Caco-2 (cell line): ENCODE measurements around the gene ARRDC2. TPM values are rescaled to one million over a fixed set of nuclear protein-coding genes. Genes with fewer than 3 reads are reported as not detected.
A peak's percentile ranks its signal among the peaks of the same experiment; 100 is the strongest.

Experiments used
- BruUV-seq: library from RNA; stranded (reverse); fragments of 400-500 nt; replicated peaks from 2 replicates; lab custom pipeline; 2021; lab: Mats Ljungman, UMichigan
- CTCF ChIA-PET: fragments of 300-600 bp; sonication (Branson Sonifier 250); formaldehyde crosslinking; loops from one replicate; lab custom pipeline; 2022; ENCODE audit warnings: antibody characterized with exemption; lab: Charles Lee
- POLR2A ChIA-PET: fragments of 300-600 bp; sonication (Branson Sonifier 250); formaldehyde crosslinking; loops from one replicate; lab custom pipeline; 2022; ENCODE audit warnings: antibody characterized with exemption; lab: Charles Lee
- DNase-seq, 2 experiments: peaks; one replicate each; pipeline versions ENCODE4 v3.0.0 to v3.0.0-alpha.2; 2020 to 2022
- H3K27me3 ChIP-seq: replicated peaks from 2 replicates; pipeline ENCODE4 v1.6.0; 2011; ENCODE audit warnings: low read length; ENCODE audit not compliant: control insufficient read depth, insufficient read depth
- H3K36me3 ChIP-seq: 2 replicates; pipeline ENCODE4 v1.5.1; 2011; ENCODE audit warnings: low read length; ENCODE audit not compliant: control insufficient read depth, insufficient read depth
- H3K4me1 ChIP-seq: fragments of 250-450 bp; sonication (Bioruptor Pico); 2 replicates; pipeline ENCODE4 v1.5.1; 2020; ENCODE audit warnings: mild to moderate bottlenecking
- H3K4me3 ChIP-seq: 2 replicates; pipeline ENCODE4 v1.5.1; 2011; ENCODE audit warnings: low read depth, mild to moderate bottlenecking, control low read depth, low read length
- H3K9me3 ChIP-seq: fragments of 250-450 bp; sonication (Bioruptor Pico); 2 replicates; pipeline ENCODE4 v1.5.1; 2020; ENCODE audit warnings: mild to moderate bottlenecking, moderate library complexity
- H3K27ac Mint-ChIP-seq: one replicate; pipeline ENCODE4 v1.8.0; 2022; ENCODE audit warnings: mixed read lengths; ENCODE audit not compliant: unreplicated experiment
- H3K27me3 Mint-ChIP-seq: one replicate; pipeline ENCODE4 v1.8.0; 2022; ENCODE audit warnings: mixed read lengths; ENCODE audit not compliant: insufficient read depth, unreplicated experiment
- H3K36me3 Mint-ChIP-seq: one replicate; pipeline ENCODE4 v1.8.0; 2022; ENCODE audit warnings: mild to moderate bottlenecking, mixed read lengths; ENCODE audit not compliant: insufficient read depth, unreplicated experiment
- H3K4me1 Mint-ChIP-seq: one replicate; pipeline ENCODE4 v1.8.0; 2022; ENCODE audit warnings: low read depth, mixed read lengths; ENCODE audit not compliant: unreplicated experiment
- H3K4me3 Mint-ChIP-seq: one replicate; pipeline ENCODE4 v1.8.0; 2022; ENCODE audit warnings: mild to moderate bottlenecking, moderate library complexity, mixed read lengths; ENCODE audit not compliant: unreplicated experiment
- H3K9me3 Mint-ChIP-seq: one replicate; pipeline ENCODE4 v1.8.0; 2022; ENCODE audit warnings: mixed read lengths; ENCODE audit not compliant: unreplicated experiment
- intact Hi-C: fragments of 100-400 bp; cut with micrococcal nuclease; formaldehyde crosslinking; loops from one replicate; pipeline ENCODE4 v1.10.0; 2022; ENCODE audit not compliant: unreplicated experiment
- total RNA-seq: library from RNA; stranded (reverse); gene quantifications from 2 replicates; pipeline ENCODE4 v1.2.3, GENCODE V29; 2022
- TF ChIP-seq, protein P1 (sequence below), 2 experiments: fragments of 200-600 bp in 1 of 2; IDR thresholded peaks; 1 replicate in 1 of 2; 2 replicates in 1 of 2; pipeline versions ENCODE4 v1.5.1 to v1.8.0; 2011 to 2022; ENCODE audit warnings: antibody characterized with exemption in 1 of 2, control low read depth in 1 of 2, inconsistent platforms in 1 of 2, low read depth in 1 of 2, low read length in 1 of 2, mild to moderate bottlenecking in 1 of 2, moderate library complexity in 1 of 2; ENCODE audit not compliant: insufficient read depth in 1 of 2, severe bottlenecking in 1 of 2, unreplicated experiment in 1 of 2

The ARRDC2 gene
- total RNA-seq, 1 experiment from 2014 or later = 6.0 TPM

DNA sequence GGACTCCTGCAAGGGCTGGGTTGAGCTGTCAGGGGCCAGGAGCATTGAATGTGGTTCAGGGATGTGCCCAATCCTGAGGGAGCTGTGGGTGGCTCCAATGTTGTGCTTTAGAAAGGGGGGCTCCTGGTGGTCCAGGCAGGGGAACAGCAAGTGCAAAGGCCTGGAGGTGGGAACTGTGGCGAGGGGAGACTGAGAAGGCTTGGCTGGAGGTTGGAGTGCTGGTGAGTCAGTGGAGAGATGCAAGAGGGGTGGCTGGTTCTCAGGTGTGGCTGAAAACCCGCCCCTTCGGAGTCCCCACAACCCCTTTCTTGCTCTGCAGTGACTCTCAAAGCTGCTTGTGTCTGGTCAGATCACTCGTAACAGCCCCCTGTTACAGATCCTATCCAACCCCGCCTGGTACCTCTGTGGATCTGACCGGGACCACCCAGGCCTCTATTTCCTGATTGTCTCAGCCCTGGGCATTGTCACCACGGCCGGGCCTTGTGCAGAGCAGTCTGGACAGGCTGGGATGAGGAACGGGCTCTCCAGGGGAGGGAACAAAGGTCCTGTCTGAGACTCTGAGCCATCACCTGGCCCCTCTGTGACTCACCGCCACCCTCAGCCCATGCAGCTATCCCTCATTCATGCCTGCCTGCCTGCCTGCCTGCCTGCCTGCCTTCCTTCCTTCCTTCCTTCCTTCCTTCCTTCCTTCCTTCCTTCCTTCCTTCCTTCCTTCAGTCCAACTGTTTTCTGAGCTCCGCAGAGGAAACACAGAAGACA lies 42.4 kb upstream of the ARRDC2 start:
- Mint-ChIP-seq H3K4me1 (no peaks in the 10 kb centered on the region), H3K9me3 (no peaks in the 10 kb centered on the region), H3K36me3 (no peaks in the 10 kb centered on the region), H3K27ac (no peak overlapping the region), H3K4me3 (no peak overlapping the region), H3K27me3 (no peaks in the 10 kb centered on the region)
- BruUV-seq = no TSS peak
- H3K36me3 ChIP-seq = no peaks in the 10 kb centered on the region
- intact Hi-C loops = no loop called here
- H3K4me3 ChIP-seq = no peak overlapping the region
- TF ChIP-seq, protein P1, sequence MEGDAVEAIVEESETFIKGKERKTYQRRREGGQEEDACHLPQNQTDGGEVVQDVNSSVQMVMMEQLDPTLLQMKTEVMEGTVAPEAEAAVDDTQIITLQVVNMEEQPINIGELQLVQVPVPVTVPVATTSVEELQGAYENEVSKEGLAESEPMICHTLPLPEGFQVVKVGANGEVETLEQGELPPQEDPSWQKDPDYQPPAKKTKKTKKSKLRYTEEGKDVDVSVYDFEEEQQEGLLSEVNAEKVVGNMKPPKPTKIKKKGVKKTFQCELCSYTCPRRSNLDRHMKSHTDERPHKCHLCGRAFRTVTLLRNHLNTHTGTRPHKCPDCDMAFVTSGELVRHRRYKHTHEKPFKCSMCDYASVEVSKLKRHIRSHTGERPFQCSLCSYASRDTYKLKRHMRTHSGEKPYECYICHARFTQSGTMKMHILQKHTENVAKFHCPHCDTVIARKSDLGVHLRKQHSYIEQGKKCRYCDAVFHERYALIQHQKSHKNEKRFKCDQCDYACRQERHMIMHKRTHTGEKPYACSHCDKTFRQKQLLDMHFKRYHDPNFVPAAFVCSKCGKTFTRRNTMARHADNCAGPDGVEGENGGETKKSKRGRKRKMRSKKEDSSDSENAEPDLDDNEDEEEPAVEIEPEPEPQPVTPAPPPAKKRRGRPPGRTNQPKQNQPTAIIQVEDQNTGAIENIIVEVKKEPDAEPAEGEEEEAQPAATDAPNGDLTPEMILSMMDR (IDR thresholded peaks at IDR 0.05; ENCODE audit: insufficient read depth in 1 of 2, low read depth in 1 of 2, low read length in 1 of 2, severe bottlenecking in 1 of 2, unreplicated experiment in 1 of 2) = no peak
- H3K9me3 ChIP-seq = no peaks in the 10 kb centered on the region
- H3K27me3 ChIP-seq = no peaks in the 10 kb centered on the region
- peaks cover 8% of the 10 kb centered on the region; the same call in 1 of the 2 replicates for H3K4me1 ChIP-seq
- CTCF ChIA-PET = interaction anchor here (0.7 to 1.4 kb wide), 3 partner anchors 27 to 167 kb away, joined by 3 read pairs; no protein-coding TSS in a partner anchor
- DNase-seq = peak; percentile 40 to 58
- POLR2A ChIA-PET = no interaction called here

DNA sequence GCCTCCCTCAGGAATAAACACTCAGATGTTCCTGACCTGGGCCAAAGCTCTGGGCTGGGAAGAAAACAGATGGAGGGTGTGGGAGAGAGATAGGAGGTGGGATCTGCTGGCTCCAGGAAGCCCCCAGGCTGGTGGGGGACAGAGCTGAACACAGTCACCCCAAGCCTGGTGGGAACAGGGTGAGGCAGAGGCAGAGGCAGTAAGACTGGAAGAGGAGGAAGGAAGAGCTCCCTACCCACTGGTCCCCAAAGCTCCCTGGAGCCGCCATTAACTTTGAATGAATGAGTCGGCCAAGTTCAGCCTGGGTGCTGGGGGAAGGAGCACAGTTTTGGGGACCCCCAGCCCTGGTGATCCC lies 41.9 kb upstream of the ARRDC2 start:
- TF ChIP-seq, protein P1 (IDR thresholded peaks at IDR 0.05; ENCODE audit: insufficient read depth in 1 of 2, low read depth in 1 of 2, low read length in 1 of 2, severe bottlenecking in 1 of 2, unreplicated experiment in 1 of 2) = no peak
- POLR2A ChIA-PET = no interaction called here
- no peaks in the 10 kb centered on the region for H3K9me3 ChIP-seq
- no peaks in the 10 kb centered on the region for H3K27me3 ChIP-seq
- Mint-ChIP-seq H3K27ac (no peak overlapping the region), H3K4me3 (no peak overlapping the region), H3K4me1 (no peaks in the 10 kb centered on the region), H3K27me3 (no peaks in the 10 kb centered on the region), H3K36me3 (no peaks in the 10 kb centered on the region), H3K9me3 (no peaks in the 10 kb centered on the region)
- CTCF ChIA-PET = interaction anchor here (0.7 to 1.4 kb wide), 3 partner anchors 28 to 167 kb away, joined by 3 read pairs; no protein-coding TSS in a partner anchor
- H3K4me1 ChIP-seq = peaks cover 8% of the 10 kb centered on the region; the same call in 1 of the 2 replicates
- DNase-seq = no peak
- no peaks in the 10 kb centered on the region for H3K36me3 ChIP-seq
- no TSS peak for BruUV-seq
- intact Hi-C loops = no loop called here
- H3K4me3 ChIP-seq = no peak overlapping the region

DNA sequence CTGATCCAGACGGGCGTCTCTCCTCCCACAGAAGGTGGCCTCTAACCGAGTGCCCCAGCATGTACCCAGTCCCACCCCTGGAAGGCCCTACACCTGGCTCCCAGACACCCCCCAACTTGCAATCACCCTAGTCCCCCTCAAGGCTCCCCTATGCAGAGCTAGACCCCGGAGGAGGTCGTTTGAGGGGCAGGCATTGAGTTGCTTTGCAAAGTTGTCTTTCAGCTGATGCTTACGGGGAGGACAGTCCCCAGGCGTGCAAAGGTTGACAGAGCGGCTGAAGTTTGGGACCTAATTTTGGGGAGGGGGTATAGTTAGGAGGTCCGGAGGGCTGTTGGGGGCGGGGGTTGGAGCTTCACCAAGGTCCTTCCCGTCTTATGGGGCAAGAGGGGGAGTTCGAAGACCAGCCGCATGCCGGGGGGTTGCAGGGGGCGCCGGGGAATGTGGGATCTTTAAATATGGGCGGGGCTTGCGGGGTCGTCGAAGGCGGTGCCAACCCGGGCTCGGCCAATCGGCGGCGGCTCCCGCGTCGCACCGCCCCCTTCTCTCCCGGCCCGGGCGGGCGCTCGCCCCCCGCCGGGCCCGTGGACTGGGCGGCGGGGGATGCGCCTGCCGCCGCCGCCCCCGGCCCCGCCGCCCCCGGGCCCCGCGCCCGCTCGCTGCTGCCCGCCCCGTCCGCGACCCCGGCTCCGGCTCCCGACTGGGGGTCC lies 41.3 kb upstream of the ARRDC2 start, which contains the start of gene KCNN1:
Gene KCNN1 (plus strand): TSS at position 558 of the 707 bp plus-strand sequence. CDS start 6,782 bp downstream, outside the sequence.
- peaks cover 8% of the 10 kb centered on the region; the same call in 1 of the 2 replicates for H3K4me1 ChIP-seq
- H3K27ac Mint-ChIP-seq = no peak within 1 kb of the TSS
- H3K4me3 ChIP-seq = no peak within 1 kb of the TSS
- H3K4me3 Mint-ChIP-seq = no peak within 1 kb of the TSS
- intact Hi-C loops = no loop called here
- ChIA-PET CTCF (interaction anchor here (0.7 to 1.4 kb wide), 3 partner anchors 29 to 166 kb away, joined by 3 read pairs; no protein-coding TSS in a partner anchor), POLR2A (no interaction called here)
- TF ChIP-seq, protein P1 (IDR thresholded peaks at IDR 0.05; ENCODE audit: insufficient read depth in 1 of 2, low read depth in 1 of 2, low read length in 1 of 2, severe bottlenecking in 1 of 2, unreplicated experiment in 1 of 2) = no peak
- no peaks in the 10 kb centered on the region for H3K9me3 ChIP-seq
- H3K27me3 Mint-ChIP-seq = no peaks in the 10 kb centered on the region
- DNase-seq = no peak
- no TSS peak for BruUV-seq
- H3K36me3 ChIP-seq = no peaks in the 10 kb centered on the region
- H3K36me3 Mint-ChIP-seq = no peaks in the 10 kb centered on the region
- no peaks in the 10 kb centered on the region for H3K9me3 Mint-ChIP-seq
- H3K4me1 Mint-ChIP-seq = no peaks in the 10 kb centered on the region
- no peaks in the 10 kb centered on the region for H3K27me3 ChIP-seq
